Stomach (tissue), 4 donors: ENCODE results near the gene SPTLC2.

Experiments used
- CTCF ChIP-seq, 7 experiments: fragments of 450-650 bp in 4 of 7; fragments of 200-600 bp in 3 of 7; sonication (generic) in 3 of 7; IDR thresholded peaks; one replicate each; pipeline ENCODE4 v1.5.1; 2016 to 2019; ENCODE audit warnings: antibody characterized with exemption in 7 of 7, control low read depth in 2 of 7, mild to moderate bottlenecking in 1 of 7
- POLR2A ChIP-seq, 4 donors: fragments of 450-650 bp; IDR thresholded peaks; one replicate each; pipeline ENCODE4 v1.6.1; 2016; ENCODE audit warnings: antibody characterized with exemption in 4 of 4, control low read depth in 2 of 4, mild to moderate bottlenecking in 1 of 4, moderate library complexity in 1 of 4

GRCh38 chr14:77485256-77485655 is 131.2 kb downstream of the SPTLC2 start:
- TF ChIP-seq POLR2A (IDR thresholded peaks at IDR 0.05) (no peak), CTCF (IDR thresholded peaks at IDR 0.05) (no peak)
